ENCODE measurements around the gene IGFBP6.
"Not testable (repeated sequence)": the region's sequence is repeated elsewhere in the genome, so short reads cannot be mapped to it uniquely, and the experiment has no call there.

IGFBP6 gene

DNA sequence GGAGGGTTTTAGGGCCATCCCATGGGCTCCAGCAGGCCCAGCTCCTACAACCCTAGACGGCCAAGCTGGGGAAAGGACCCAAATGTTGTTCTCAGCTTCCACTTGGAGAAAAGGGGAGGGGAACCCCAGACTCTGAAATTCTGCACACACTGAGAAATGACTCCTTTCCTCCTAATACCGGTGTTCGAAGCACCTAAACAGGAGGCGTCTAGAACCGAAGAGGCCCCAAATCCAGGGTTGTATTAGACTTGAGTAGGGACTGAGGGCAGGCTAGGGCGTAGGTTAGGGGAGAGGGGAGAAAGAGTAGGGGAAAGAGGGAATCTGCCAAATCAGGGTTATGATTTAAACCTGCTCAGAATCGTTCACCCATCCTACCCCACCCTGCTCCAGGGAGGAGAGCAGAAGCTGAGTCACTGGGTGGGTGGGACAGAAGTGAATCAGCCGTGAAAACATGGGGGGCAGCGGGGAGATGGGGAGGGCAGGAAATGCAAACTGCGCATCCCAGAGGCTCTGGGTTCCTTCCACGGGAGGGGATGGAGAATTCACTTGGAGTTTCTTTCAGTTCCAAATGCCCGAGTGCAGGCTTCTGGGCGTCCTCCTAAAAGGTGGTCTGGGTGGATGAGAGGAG lies 1.0 kb downstream of the IGFBP6 start:
- ATAC-seq = peak in 1 of 2 donors; percentile 9

DNA sequence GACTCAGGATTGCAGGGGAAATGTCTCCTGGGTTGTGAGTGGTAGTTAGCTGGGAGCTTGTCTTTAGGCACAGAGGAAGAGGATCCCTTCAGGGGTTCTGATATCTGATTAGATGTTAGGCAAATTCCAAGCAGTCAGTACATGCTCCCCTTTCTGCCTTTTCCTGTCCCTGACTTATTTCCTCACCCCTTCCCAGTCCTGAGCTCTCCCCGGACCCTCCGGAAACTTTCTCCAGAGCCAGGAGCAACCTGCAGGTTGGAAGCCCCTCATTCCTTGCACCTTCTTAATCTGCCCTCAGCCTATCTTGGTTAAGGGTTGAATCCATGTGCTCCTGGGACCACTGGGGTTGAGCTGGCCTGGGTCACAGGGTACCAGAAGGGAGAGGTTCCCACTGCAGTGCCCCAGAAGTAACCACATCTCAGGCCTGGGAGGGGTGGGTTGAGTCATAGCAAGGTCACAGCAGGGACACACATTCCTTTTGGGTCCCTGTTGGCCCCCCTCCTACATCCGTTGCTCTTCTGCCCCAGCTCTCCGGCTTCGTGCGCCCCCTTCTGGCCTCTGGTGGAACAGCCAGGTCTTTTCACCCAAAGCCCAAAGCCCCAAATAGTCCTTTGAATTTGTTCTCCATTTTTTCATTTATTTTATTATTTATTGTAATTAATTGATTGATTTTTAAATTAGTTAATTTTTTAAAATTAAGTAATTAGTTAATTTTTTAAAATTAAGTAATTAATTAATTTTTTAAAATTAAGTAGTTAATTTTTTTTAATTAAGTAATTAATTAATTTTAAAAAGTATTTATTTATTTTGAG lies 1.8 kb downstream of the IGFBP6 start:
- peak; percentile 75 to 76 for ATAC-seq

DNA sequence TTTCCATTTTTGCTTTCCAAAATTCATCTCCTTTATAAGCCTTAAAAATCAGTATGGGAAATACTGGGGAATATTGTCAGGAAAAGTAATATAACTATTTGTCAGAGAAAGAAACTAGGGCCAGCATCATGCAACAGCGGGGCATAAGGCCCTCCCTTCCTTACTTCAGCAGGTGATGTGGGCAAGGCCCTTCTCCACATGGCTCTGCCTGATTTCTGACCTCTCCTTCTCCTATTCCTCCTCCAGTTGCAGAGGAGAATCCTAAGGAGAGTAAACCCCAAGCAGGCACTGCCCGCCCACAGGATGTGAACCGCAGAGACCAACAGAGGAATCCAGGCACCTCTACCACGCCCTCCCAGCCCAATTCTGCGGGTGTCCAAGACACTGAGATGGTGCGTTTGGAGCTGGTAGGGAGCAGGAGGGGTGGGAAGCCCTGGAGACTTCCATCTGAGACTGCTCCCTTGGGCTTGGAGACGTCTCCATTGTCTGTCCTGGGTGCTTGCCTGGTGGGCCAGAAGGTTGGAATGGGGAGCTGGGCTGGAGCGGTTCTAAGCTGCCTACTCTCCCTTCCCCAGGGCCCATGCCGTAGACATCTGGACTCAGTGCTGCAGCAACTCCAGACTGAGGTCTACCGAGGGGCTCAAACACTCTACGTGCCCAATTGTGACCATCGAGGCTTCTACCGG lies 3.1 kb downstream of the IGFBP6 start:
- no peak for ATAC-seq

DNA sequence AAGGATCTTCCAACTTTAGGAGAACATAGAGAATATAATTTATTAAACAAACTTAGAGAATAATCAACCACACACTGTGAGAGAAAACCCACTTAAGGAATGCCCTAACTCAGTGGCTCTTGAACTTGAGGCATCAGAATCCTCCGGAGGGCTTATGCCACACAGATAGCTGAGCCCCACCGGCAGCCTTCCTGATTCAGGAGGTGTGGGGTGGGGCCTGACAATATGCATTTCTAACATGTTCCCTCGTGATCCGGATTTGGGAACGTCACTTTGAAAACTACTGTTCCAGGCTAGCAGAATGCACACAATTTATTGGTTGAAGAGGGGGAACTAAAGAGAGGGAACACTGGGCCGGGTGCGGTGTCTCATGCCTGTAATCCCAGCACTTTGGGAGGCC lies 3.8 kb downstream of the IGFBP6 start:
- ATAC-seq = no peak

DNA sequence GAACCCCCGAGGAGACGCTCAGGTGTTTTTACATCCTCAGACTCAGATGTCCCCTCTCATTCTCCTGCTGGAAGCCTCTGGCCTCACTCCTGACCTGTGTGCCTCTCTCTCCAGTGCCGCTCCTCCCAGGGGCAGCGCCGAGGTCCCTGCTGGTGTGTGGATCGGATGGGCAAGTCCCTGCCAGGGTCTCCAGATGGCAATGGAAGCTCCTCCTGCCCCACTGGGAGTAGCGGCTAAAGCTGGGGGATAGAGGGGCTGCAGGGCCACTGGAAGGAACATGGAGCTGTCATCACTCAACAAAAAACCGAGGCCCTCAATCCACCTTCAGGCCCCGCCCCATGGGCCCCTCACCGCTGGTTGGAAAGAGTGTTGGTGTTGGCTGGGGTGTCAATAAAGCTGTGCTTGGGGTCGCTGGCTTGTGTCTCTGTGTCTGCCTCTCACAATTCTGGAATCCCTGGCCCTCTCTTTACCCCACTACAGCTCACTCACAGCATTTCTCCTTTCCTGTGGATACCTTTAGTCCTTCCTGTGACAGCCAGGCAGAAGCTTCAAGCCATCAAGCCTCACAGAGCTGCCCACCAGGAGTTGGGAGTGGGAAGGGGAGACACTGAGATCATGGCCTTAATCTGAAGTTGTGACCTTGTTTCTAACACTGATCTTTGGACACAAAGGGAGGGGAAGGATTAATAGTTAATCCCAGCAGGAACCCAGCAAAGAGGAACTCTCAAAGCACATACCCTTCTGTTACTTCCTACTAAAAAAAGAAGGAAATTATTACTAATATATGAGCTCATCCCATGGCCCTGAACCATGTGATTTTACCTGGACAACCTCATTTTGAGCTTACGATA lies 4.7 kb downstream of the IGFBP6 start:
- no peak for ATAC-seq

DNA sequence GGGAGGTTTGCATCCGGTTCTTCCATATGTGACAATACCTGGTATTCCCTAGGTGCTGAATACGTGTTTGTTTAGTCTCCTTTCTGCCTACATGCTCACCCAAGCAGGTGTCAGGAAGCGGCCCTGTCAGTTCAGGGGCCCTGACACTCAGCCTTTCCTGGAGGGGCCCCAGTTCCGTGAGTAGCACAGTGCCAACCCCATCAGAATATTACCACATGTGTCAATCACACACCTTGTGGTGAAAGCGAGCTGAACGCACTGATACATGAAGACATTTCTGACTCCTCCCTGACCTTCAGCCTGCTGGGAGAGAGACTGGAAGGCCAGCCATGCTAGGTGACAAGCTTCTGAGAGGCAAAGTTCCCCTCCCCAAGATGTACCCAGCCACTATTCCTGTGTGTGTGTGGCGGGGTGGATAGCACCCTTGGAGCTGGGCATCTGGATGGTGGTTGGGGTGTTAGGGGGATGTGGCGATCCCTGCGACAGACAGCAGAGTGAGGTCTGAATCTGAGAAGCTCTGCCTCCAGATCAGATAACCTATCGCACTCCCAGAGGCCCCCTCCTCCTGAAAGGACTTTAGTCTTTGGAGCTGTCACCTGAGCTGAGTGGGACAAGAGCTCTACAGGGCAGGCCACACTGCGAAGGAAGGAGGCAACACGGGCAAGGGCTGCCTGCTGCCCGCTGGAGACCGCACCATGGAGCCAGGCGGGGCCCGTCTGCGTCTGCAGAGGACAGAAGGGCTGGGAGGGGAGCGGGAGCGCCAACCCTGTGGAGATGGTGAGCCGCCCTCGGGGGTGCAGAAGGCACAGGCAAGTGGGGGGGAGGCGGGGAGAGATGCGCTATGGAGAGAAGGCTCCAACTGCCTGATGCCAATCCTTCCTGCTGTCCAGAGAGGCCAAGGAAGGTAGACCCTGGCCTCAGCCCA lies 5.7 kb downstream of the IGFBP6 start, which contains the start of gene SOAT2:
Gene SOAT2, plus strand, starts transcription at position 604 of the 925 bp plus-strand sequence. Its CDS starts 92 bp downstream, at position 696.
- ATAC-seq = peak; percentile 74 to 76

DNA sequence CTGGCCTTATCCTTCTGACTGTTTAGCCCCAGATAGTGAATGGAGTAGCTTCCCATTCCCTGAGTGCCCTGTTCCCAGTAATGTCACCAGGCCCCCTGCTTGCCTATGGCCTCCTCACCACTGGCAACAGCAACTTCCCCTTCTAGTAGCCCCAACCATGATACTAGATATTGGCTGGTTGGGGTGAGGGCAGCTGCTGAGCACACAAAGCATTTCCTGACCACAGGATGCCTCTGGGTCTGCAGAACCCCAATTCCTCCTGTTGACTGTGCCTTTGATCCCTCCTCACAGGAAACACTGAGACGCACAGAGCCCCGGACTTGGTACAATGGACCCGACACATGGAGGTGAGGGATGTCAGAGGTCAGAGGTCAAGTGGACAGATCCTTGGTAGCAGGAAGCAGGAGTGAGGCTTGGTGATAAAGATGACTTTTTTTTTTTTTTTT lies 6.4 kb downstream of the IGFBP6 start:
- ATAC-seq = no peak

DNA sequence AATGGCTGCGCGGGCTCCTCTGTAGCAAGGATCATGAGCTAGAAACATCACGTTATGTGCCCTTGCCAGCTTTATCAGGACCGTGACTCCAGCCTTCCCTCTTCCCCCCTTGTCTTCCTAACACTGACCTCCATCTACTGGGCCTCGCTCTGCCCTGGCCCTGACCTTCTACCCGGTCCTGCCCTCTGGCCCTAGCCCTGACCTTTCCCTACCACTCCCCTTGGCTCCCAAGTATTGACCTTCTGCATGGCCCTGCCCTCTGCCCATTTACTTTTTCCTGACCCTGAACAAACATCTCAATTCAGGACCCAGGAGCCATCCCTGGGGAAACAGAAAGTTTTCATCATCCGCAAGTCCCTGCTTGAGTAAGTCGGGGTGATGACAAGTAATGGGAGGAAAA lies 7.8 kb downstream of the IGFBP6 start:
- no peak for ATAC-seq

DNA sequence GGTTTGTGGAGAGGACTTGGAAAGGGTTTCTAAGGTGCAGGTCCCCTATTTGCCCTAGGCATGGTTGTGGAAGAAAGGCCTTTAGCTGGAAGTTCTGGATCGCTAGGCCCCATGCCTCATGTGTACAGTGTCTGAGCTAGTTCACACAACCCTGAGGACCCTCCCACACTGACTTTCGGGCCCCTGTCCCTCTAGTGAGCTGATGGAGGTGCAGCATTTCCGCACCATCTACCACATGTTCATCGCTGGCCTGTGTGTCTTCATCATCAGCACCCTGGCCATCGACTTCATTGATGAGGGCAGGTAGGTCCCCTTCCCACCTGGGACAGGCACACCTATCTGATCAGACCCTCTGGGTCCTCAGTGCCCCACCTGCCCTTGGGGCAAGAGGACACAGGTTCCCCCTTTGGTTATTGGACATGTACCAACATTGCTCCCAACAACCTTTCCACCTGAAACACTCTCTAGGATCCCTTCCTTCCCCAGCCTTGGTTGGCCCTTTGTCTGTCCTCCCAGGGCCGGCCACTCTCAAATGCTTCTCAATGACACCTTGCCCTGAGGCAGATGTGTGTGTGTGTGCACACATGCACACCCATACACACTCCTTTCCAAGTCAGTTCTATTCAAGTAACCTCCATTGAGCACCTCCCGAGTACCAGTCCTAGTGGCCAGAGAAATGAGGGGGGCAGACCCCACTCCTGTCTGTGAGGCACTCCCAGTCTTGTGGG lies 8.4 kb downstream of the IGFBP6 start:
- no peak for ATAC-seq

DNA sequence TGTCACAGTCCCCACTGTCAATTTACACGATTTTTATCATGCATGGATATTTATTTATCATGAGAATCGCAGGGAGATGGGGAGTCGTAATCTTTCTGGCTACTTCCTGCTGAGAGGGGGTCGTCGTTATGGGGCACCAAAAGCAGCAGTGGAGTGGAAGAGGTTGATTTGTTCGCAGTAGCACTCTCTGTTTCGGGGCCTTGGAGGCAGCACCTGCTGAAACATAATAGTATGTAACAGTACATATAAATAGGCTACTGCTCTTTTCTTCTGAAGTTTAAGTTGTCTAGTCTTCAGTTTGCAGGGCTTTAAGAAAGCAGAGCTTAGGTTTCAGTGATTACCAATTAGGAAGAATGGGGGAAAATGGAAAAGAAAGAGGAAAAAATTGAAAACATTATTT lies 9.7 kb downstream of the IGFBP6 start:
- no peak for ATAC-seq

DNA sequence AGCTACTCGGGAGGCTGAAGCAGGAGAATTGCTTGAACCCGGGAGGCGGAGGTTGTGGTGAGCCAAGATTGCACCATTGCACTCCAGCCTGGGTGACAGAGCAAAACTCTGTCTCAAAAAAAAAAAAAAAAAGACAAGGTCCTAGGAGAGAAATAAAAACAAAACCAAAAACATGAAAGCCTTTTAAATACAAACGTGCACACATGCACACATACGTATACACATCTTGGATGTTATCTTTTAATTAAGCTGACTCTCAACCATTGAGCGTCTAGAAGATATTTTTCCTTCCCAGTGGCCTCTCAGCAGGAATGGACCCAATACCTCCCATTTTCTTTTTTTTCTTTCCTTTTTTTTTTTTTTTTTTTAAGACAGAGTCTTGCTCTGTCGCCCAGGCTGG lies 15.0 kb downstream of the IGFBP6 start:
- ATAC-seq = not testable (repeated sequence)

DNA sequence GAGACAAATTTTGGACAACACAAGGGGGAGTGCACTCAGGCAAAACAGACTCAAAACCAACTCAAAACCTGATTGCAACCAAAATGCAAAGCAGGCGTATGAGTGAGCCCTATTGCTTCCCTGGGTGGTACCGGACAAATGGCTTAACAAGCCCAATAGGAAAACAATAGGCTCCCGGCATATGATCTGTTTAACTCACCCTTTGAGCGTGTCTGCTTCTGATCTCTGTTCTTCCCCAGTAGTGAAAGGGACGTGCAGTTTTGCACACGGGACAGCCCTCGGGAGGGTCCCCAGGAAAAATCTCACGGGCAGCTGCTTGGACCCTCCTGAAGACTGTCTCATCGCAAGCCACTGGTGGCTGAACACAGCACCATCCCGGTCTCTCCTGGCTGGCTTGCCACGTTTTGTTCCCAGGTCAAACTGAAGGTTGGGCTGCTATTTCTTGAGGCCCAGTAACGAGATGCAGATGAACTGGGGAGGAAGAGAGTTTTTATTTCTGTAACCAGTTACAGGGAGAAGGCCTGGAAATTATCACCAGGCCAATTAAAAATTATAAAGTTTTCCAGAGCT lies 15.8 kb downstream of the IGFBP6 start:
- no peak for ATAC-seq

DNA sequence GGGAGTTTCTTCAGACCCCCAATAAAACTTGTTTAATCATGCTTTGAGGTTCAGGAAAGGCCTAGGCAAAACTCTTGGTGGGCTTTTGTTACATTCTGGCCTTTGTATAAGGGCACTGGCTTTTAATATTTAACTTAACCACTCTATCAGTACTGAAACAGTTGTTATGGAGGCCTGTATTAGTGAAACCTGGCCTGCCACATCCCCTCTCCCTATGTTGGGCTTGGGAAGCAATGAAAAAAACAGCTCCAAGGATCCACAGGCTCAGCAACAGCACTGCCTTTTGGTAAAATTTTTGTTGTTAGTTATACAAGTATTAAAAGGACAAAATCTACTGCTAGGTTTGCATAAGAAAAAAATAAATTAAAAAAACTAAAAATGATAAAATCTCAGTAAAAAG lies 16.5 kb downstream of the IGFBP6 start:
- no peak for ATAC-seq

DNA sequence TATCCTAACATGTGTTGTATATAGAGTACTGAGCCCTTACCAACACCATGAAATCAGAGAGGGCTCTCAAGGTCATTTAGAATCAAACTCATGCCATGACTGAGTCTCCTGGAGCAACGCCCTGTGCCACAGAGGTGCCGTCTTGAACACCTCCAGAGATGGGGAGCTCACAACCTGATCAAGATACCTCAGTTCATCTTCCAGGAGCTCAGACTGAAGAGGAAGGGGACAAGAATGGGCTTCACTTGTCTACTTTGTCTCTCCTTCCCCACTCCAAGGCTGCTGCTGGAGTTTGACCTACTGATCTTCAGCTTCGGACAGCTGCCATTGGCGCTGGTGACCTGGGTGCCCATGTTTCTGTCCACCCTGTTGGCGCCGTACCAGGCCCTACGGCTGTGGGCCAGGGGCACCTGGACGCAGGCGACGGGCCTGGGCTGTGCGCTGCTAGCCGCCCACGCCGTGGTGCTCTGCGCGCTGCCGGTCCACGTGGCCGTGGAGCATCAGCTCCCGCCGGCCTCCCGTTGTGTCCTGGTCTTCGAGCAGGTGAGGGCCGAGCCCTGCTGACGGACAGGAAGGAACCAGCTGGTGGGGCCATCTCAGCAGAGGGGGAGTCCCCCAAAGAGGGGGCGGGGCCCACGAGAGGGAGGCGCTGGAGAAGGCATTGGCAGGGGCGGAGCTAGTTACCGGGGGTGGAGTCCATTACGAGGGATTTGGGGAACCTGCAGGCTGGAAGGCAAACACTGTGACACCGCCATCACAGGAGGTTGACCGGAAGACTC lies 17.8 kb downstream of the IGFBP6 start:
- ATAC-seq = no peak

DNA sequence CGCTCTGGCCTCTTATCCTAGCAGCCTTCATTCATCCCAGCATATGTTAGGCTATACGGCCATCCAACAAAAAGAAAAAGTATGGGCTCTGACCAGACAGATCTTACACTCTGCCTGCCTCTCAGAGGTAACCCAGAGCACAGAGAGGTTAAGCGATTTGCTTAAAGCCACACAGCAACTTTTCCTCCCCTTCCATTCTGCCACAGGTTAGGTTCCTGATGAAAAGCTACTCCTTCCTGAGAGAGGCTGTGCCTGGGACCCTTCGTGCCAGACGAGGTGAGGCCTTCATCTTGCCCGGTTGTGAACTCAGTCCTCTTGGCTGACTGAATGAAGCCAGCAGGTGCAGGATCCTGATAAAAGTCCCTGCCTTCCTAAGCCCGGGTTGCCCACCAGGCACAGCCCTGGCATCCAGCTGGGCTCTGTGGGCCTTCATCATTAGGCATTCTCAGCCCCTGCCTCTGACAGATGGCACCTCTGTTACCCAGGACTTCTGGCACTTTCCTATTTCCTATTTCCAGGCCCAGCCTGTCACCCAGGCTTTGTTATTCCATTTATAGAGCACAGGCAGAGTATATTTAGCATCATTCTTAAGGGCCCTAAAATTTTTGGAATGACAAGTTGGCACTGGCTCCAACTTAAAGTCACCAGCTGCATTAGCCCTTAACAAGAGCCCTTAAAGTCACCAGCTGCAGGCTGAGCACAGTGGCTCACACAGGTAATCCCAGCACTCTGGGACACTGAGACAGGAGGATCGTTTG lies 18.6 kb downstream of the IGFBP6 start:
- no peak for ATAC-seq

DNA sequence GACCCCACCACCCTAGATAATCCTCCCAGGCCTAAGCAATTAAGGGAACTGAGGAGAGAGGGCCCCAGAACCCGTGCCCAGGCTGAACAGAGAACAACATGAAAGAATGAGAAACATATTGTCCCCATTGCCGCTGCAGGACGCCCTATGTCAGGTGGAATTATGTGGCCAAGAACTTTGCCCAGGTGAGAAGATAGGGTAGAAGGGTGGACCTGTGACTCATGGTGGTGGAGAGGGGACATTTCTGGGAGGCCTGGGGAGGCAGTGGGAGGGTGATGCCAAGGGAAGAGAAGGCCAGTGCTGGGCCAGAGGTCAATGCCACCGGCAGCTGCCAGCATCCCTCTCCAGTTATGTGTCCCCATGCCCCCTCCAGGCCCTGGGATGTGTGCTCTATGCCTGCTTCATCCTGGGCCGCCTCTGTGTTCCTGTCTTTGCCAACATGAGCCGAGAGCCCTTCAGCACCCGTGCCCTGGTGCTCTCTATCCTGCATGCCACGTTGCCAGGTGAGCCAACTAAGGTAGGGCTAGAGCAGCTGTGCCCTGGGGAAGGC lies 21.4 kb downstream of the IGFBP6 start:
- ATAC-seq = no peak

DNA sequence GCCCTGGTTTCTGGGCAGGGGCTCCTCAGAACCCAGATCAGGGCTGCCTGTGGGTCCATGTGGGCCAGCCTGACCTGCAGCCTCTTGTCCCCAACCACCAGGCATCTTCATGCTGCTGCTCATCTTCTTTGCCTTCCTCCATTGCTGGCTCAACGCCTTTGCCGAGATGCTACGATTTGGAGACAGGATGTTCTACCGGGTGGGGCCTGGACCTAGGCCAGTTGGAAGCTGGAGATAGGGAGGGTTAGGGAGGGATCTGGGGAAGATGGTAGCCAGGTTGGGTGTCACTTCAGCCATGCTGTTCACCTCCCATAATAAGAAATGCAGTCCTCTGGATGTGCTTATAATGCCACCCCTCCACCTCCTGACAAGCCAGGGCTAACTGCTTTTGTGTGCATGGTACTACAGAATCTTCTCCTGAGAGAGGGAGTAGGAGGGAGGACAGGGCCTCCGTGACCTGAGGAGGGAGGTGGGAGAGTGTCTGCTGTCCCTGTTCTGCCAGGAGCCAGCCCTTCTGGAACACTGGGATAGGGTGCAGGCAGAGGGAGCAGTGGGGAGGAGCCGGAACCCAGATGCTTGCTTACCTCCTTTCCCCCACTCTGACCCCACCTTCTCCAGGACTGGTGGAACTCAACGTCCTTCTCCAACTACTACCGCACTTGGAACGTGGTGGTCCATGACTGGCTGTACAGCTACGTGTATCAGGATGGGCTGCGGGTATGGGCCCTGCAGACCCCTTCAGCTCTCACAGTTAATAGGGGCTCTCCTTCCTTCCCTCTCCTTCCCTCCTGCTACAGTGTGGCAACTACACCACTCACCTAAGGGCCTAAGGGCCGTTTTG lies 23.4 kb downstream of the IGFBP6 start:
- no peak for ATAC-seq

Measured in activated CD4-positive, CD25-positive, alpha-beta regulatory T cell treated with anti-CD3 and anti-CD28 coated beads, Interleukin-2, amount 50 U/mL, for 24 hours (primary cell).